Aorta (tissue), 5 donors: ENCODE data around the gene HDAC9. TPM values are rescaled to one million over a fixed set of nuclear protein-coding genes. Genes with fewer than 3 reads are reported as not detected.
A peak's percentile ranks its signal among the peaks of the same experiment; 100 is the strongest.
"Not testable (repeated sequence)": the region's sequence is repeated elsewhere in the genome, so short reads cannot be mapped to it uniquely, and the experiment has no call there.

Experiments
- ATAC-seq: fragments of 200-7000 bp; cut with Tn5 transposase; one replicate; pipeline ENCODE4 v1.9.1; 2022; ENCODE audit warnings: moderate library complexity; ENCODE audit not compliant: low FRiP score
- DNase-seq, 2 donors: peaks; one replicate each; pipeline ENCODE4 v3.0.0-alpha.2; 2020
- H3K27ac ChIP-seq, 2 donors: one replicate each; pipeline ENCODE4 v1.5.1; 2013; ENCODE audit warnings: low read length in 2 of 2, mild to moderate bottlenecking in 2 of 2, moderate library complexity in 2 of 2, control low read depth in 1 of 2, inconsistent platforms in 1 of 2, low read depth in 1 of 2
- H3K27me3 ChIP-seq, 2 donors: one replicate each; pipeline ENCODE4 v1.6.1; 2013; ENCODE audit warnings: control low read depth in 1 of 2, low read length in 1 of 2, mild to moderate bottlenecking in 1 of 2, moderate library complexity in 1 of 2; ENCODE audit not compliant: insufficient read depth in 2 of 2, control insufficient read depth in 1 of 2
- H3K36me3 ChIP-seq, 2 donors: one replicate each; pipeline ENCODE4 v1.6.1; 2013; ENCODE audit warnings: control low read depth in 1 of 2, low read length in 1 of 2, mild to moderate bottlenecking in 1 of 2; ENCODE audit not compliant: insufficient read depth in 2 of 2, control insufficient read depth in 1 of 2
- H3K4me1 ChIP-seq, 2 donors: one replicate each; pipeline ENCODE4 v1.6.1; 2013; ENCODE audit warnings: low read length in 2 of 2, control low read depth in 1 of 2, mild to moderate bottlenecking in 1 of 2, moderate library complexity in 1 of 2; ENCODE audit not compliant: insufficient read depth in 2 of 2, control insufficient read depth in 1 of 2
- H3K4me3 ChIP-seq, 2 donors: one replicate each; pipeline ENCODE4 v1.5.1; 2013; ENCODE audit warnings: low read length in 2 of 2, control low read depth in 1 of 2, mild to moderate bottlenecking in 1 of 2
- H3K9me3 ChIP-seq: one replicate; pipeline ENCODE4 v1.6.1; 2013; ENCODE audit warnings: mild to moderate bottlenecking, low read length; ENCODE audit not compliant: control insufficient read depth
- WGBS, 2 donors: extraction: QIAGEN DNeasy Blood & Tissue Kit; methylation state at CpG; one replicate each; pipeline ENCODE4 v1.1.7; 2013; 5-methylcytosine and 5-hydroxymethylcytosine counted together
- intact Hi-C, 2 donors: fragments of 100-400 bp; cut with DNase I; formaldehyde crosslinking; loops; one replicate each; pipeline versions ENCODE4 v1.14.2 to v1.15.0; 2022
- polyA plus RNA-seq, 2 donors: library from polyadenylated mRNA; stranded (reverse); fragments of 200-250 nt; gene quantifications; one replicate each; pipeline ENCODE4 v1.2.3, GENCODE V29; 2013
- total RNA-seq, 2 donors: library from RNA; stranded (reverse); fragmentation: NEBNext Ultra II Directional; extraction: Animal tissue kit (Norgen Biotek cat#: 25700); gene quantifications; one replicate each; pipeline ENCODE4 v1.2.1, GENCODE V29; 2021
- donor health status: healthy with polysubstance abuse.
- donor health status: Bipolar disorder and iron deficiency.
- donor health status: DM: no; HTN: no; CAD: no.
- donor health status: DM: no; HTN: no; CAD: no.
- donor health status: DM: yes; HTN: yes; CAD: no.

Gene HDAC9
- total and polyA plus RNA-seq, 4 donors, result 9.1 to 122 (median 31.2) TPM

DNA sequence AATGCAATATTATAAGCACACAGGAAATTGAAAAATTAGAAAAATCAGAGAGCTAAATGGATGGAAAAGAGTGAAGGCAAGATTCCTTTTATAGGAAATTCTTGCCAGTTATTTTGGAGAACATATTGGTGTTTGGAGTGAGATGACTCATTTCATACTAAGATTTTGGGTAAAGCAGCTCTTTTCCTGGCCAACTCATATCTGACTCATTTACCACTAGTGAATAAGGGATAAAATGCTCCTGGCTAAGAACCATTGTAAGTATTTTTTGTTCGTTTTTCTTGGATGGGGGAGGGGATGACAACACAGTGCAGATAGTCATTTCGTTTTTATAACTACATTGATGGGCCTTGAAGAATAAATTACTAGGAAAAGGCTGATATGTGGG lies 482.6 kb downstream of the HDAC9 start:
- H3K9me3 ChIP-seq, result no peaks in the 10 kb centered on the region
- ATAC-seq (peak; percentile 78), DNase-seq (no peak)
- H3K27me3 ChIP-seq, result no peaks in the 10 kb centered on the region
- peak overlapping the region in 1 of 2 donors; percentile 82 for H3K27ac ChIP-seq
- no peaks in the 10 kb centered on the region for H3K36me3 ChIP-seq
- intact Hi-C loops, result loop anchor here in 1 of 2 donors (10.0 kb wide), 1 partner anchor 137 kb away; the partner anchor contains the start of gene TWIST1
- 0 to 2% methylated on average over 2 of the region's 2 CpGs for WGBS, 2 donors
- H3K4me3 ChIP-seq, result no peak overlapping the region
- peaks cover 2 to 8% of the 10 kb centered on the region in 2 donors for H3K4me1 ChIP-seq

DNA sequence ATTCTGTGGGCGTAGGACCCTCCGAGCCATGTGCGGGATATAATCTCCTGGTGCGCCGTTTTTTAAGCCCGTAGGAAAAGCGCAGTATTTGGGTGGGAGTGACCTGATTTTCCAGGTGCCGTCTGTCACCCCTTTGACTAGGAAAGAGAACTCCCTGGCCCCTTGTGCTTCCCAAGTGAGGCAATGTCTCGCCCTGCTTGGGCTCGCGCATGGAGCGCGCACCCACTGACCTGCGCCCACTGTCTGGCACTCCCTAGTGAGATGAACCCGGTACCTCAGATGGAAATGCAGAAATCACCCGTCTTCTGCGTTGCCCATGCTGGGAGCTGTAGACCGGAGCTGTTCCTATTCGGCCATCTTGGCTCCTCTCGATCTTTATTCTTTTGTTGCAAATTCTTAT lies 495.2 kb downstream of the HDAC9 start:
- H3K27ac ChIP-seq, H3K36me3 ChIP-seq, intact Hi-C loops, ATAC-seq, H3K4me1 ChIP-seq, H3K9me3 ChIP-seq, H3K4me3 ChIP-seq, DNase-seq, H3K27me3 ChIP-seq: not testable (repeated sequence)
- 92 to 96% methylated on average over 20 of the region's 20 CpGs for WGBS, 2 donors

DNA sequence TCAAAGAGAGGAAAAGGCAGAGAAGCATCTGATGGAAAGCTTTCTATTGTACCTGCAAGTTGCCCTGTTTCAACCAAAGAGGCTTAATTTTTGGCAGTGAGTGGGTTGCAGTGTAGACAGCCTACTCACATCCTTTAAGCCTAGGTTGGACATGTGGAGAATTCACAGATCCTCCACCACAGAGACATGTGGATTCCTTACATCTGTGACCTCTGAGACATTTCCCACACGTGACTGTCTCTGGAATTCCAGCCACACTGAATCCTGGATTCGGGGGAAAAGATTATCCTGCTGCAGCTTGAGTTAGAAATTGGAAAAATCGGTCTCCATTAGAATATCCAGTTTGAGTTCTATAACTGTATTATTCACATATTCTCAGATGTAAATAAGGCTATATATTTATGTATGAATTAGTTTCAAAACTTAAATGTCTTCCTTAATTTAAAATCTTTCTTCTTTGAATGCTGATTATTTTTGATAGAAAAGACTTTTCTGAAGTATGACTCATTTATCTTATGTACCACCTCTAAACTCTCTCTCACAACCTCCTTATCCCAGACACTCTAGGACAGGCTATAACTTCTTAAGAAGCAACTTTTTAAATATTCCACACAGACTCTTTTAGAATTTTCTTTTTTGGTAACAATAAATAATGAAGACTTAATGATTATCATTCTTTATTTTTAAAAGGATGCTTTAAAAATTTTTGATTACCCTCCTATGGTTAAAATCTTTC lies 498.6 kb downstream of the HDAC9 start:
- ATAC-seq (no peak), DNase-seq (no peak)
- Histone ChIP-seq H3K4me1 (no peaks in the 10 kb centered on the region), H3K36me3 (no peaks in the 10 kb centered on the region), H3K9me3 (no peaks in the 10 kb centered on the region), H3K27ac (no peak overlapping the region), H3K27me3 (no peaks in the 10 kb centered on the region), H3K4me3 (no peak overlapping the region)
- intact Hi-C loops, result no loop called here
- WGBS, 2 donors, result 80 to 85% methylated on average over 3 of the region's 3 CpGs

GRCh38 chr7:18995270-18995671 lies 499.7 kb downstream of the HDAC9 start:
- intact Hi-C loops, result no loop called here
- Histone ChIP-seq H3K4me1 (no peaks in the 10 kb centered on the region), H3K36me3 (no peaks in the 10 kb centered on the region), H3K4me3 (no peak overlapping the region), H3K27me3 (no peaks in the 10 kb centered on the region), H3K9me3 (no peaks in the 10 kb centered on the region), H3K27ac (no peak overlapping the region)
- DNase-seq, result no peak
- 86 to 95% methylated on average over 3 of the region's 3 CpGs for WGBS, 2 donors
- no peak for ATAC-seq

DNA sequence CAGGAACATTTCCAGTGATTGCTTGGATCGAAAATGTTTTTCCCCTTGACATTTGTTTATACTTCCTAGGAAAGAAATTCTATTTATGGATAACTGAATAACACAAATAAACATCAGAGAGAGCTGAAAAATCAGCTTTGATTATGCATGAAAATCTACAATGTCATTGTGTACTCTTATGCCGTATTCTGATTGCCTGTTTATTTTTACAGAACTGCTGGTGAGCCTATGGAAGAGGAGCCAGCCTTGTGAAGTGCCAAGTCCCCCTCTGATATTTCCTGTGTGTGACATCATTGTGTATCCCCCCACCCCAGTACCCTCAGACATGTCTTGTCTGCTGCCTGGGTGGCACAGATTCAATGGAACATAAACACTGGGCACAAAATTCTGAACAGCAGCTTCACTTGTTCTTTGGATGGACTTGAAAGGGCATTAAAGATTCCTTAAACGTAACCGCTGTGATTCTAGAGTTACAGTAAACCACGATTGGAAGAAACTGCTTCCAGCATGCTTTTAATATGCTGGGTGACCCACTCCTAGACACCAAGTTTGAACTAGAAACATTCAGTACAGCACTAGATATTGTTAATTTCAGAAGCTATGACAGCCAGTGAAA lies 500.4 kb downstream of the HDAC9 start:
- intact Hi-C loops, result no loop called here
- Histone ChIP-seq H3K9me3 (no peaks in the 10 kb centered on the region), H3K4me3 (no peak overlapping the region), H3K36me3 (no peaks in the 10 kb centered on the region), H3K27me3 (no peaks in the 10 kb centered on the region), H3K27ac (no peak overlapping the region), H3K4me1 (no peaks in the 10 kb centered on the region)
- 69 to 70% methylated on average over 5 of the region's 5 CpGs for WGBS, 2 donors
- ATAC-seq, result no peak
- no peak for DNase-seq

- WGBS, 2 donors, result 96 to 100% methylated on average over 2 of the region's 2 CpGs
- ATAC-seq, result no peak
- no peaks in the 10 kb centered on the region for H3K9me3 ChIP-seq
- no peaks in the 10 kb centered on the region for H3K27me3 ChIP-seq
- no peak overlapping the region for H3K27ac ChIP-seq
- DNase-seq, result no peak
- no peak overlapping the region for H3K4me3 ChIP-seq
- H3K36me3 ChIP-seq, result no peaks in the 10 kb centered on the region
- no peaks in the 10 kb centered on the region for H3K4me1 ChIP-seq
- intact Hi-C loops, result no loop called here
These were observed 501.0 kb downstream of the HDAC9 start for GRCh38 chr7:18996583-18996982.

DNA sequence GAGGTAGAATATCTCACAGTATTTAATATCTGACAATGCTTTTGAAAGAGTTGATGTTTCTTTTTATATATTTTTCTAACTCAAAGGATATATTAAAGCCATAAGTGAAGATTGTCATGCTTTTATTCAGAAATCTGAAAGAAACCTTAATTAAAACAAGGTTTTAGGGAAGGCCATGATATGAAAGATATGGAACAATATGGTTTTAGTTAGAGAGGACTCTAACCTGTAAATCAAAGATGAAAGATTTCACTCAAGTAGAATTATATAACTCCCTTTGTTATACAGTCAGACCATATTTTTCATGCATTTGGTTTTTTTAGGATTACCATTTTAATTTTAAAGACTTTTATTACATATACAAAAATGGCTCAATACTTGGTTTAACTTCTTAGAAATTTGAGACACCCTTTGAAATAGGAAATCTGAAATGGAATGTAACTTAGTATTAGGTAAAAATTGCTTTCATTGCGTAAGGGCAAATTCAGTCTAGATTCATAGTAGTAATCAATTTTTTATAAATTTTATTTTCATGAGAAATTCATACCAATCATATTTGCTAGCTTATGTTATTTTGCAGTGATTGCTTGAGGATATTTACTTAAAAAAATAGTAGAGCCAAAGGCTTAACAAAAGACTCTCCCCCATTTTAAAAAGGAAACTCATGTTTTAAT lies 502.1 kb downstream of the HDAC9 start:
- no peak overlapping the region for H3K4me3 ChIP-seq
- DNase-seq (no peak), ATAC-seq (no peak)
- H3K27me3 ChIP-seq, result no peaks in the 10 kb centered on the region
- no peaks in the 10 kb centered on the region for H3K9me3 ChIP-seq
- no peak overlapping the region for H3K27ac ChIP-seq
- no peaks in the 10 kb centered on the region for H3K4me1 ChIP-seq
- 96 to 100% methylated on average over 1 of the region's 1 CpG for WGBS, 2 donors
- intact Hi-C loops, result no loop called here
- no peaks in the 10 kb centered on the region for H3K36me3 ChIP-seq

DNA sequence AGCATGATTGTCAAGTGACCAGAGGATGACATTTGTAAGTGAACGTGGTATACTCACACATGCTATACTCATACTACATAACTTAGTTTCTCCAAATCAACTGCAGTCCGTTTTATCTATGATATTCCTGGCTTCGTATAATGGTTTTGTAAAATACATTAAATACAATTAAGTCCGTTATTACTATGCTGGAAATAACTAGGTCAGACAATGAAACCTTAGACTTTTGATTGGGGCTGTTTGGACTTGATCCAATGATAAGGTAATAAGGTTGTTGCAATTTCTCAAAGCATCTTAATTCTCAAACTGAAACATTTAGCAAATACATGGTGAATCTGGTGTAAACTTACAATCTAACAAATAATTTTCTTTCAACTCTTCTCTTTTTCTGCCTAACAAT lies 504.9 kb downstream of the HDAC9 start:
- ATAC-seq (no peak), DNase-seq (no peak)
- H3K27ac ChIP-seq, result no peak overlapping the region
- no peak overlapping the region for H3K4me3 ChIP-seq
- 96 to 98% methylated on average over 4 of the region's 4 CpGs for WGBS, 2 donors
- intact Hi-C loops, result no loop called here
- H3K27me3 ChIP-seq, result no peaks in the 10 kb centered on the region
- no peaks in the 10 kb centered on the region for H3K9me3 ChIP-seq
- no peaks in the 10 kb centered on the region for H3K4me1 ChIP-seq
- no peaks in the 10 kb centered on the region for H3K36me3 ChIP-seq

GRCh38 chr7:19001854-19002253 lies 506.3 kb downstream of the HDAC9 start:
- Histone ChIP-seq H3K4me1 (no peaks in the 10 kb centered on the region), H3K27ac (no peak overlapping the region), H3K4me3 (no peak overlapping the region), H3K36me3 (no peaks in the 10 kb centered on the region), H3K9me3 (no peaks in the 10 kb centered on the region), H3K27me3 (no peaks in the 10 kb centered on the region)
- WGBS, 2 donors, result 3 to 4% methylated on average over 1 of the region's 1 CpG
- DNase-seq (no peak), ATAC-seq (no peak)
- intact Hi-C loops, result no loop called here
